HepG2 (cell line): ENCODE results near the gene ZBTB2. TPM values are rescaled to one million over a fixed set of nuclear protein-coding genes. Genes with fewer than 3 reads are reported as not detected.

Experiments
- ATAC-seq: fragments of 200-7000 bp; cut with Tn5 transposase; 3 replicates; pipeline ENCODE4 v1.9.1; 2020; ENCODE audit warnings: mild to moderate bottlenecking, moderate library complexity
- BruUV-seq: library from RNA; stranded (reverse); fragments of 400-500 nt; replicated peaks from 2 replicates; lab custom pipeline; 2021; lab: Mats Ljungman, UMichigan
- CTCF ChIA-PET: fragments of 300-600 bp; formaldehyde crosslinking; extraction: SDS; loops from one replicate; lab custom pipeline; 2021; ENCODE audit warnings: low total read pairs, inconsistent platforms, low intra/inter-chr PET ratio; lab: Yijun Ruan, JAX
- POLR2A ChIA-PET: fragments of 350-600 bp; sonication (Branson Sonifier 250); formaldehyde crosslinking; loops from one replicate; lab custom pipeline; 2020; ENCODE audit warnings: antibody characterized with exemption, inconsistent platforms; lab: Yijun Ruan, JAX
- DNase-seq: peaks from one replicate; pipeline ENCODE4 v3.0.0-alpha.2; 2015; ENCODE audit warnings: low spot score
- FAIRE-seq: peaks from 3 replicates; lab custom pipeline; 2011; peaks lifted over from hg19 to GRCh38; lab: Jason Lieb, UNC
- H2AFZ ChIP-seq: one replicate; pipeline ENCODE4 v1.6.1; 2011; ENCODE audit warnings: low read length, inconsistent platforms
- H3K27ac ChIP-seq: fragments of 300-600 bp; 3 replicates; pipeline ENCODE4 v1.8.0; 2011; ENCODE audit warnings: mixed run types, mild to moderate bottlenecking, mixed read lengths, low read length, inconsistent platforms; ENCODE audit not compliant: insufficient read depth; ENCODE audit errors: extremely low read length
- H3K27me3 ChIP-seq, 2 experiments: fragments of 200-600 bp in 1 of 2; 2 replicates in 1 of 2; 3 replicates in 1 of 2; pipeline versions ENCODE4 v1.6.0 to v1.8.0; 2011; ENCODE audit warnings: low read length in 2 of 2, mild to moderate bottlenecking in 2 of 2, moderate library complexity in 2 of 2, inconsistent platforms in 1 of 2; ENCODE audit not compliant: insufficient read depth in 2 of 2, control insufficient read depth in 1 of 2
- H3K36me3 ChIP-seq, 2 experiments: fragments of 200-600 bp in 1 of 2; replicated peaks in 1 of 2; 2 replicates in 1 of 2; 3 replicates in 1 of 2; pipeline versions ENCODE4 v1.5.1 to v1.8.0; 2011; ENCODE audit warnings: low read length in 2 of 2, inconsistent platforms in 1 of 2; ENCODE audit not compliant: insufficient read depth in 2 of 2, control insufficient read depth in 1 of 2
- H3K4me1 ChIP-seq: 2 replicates; pipeline ENCODE4 v1.5.1; 2012; ENCODE audit warnings: low read length, inconsistent platforms; ENCODE audit not compliant: insufficient read depth
- H3K4me2 ChIP-seq: 2 replicates; pipeline ENCODE4 v1.6.0; 2011; ENCODE audit warnings: low read depth, low read length, inconsistent platforms
- H3K4me3 ChIP-seq, 3 experiments: fragments of 200-600 bp in 1 of 3; sonication (generic), shearing (Covaris generic) in 1 of 3; replicated peaks in 1 of 3; 2 replicates each; pipeline ENCODE4 v1.5.1; 2011 to 2016; ENCODE audit warnings: low read length in 3 of 3, inconsistent platforms in 2 of 3, low read depth in 2 of 3, mild to moderate bottlenecking in 2 of 3, control low read depth in 1 of 3, mixed read lengths in 1 of 3; ENCODE audit not compliant: insufficient read depth in 1 of 3
- H3K79me2 ChIP-seq: one replicate; pipeline ENCODE4 v1.6.1; 2011; ENCODE audit warnings: low read length, inconsistent platforms; ENCODE audit not compliant: insufficient read depth
- H3K9ac ChIP-seq: 2 replicates; pipeline ENCODE4 v1.6.0; 2011; ENCODE audit warnings: mild to moderate bottlenecking, low read depth, low read length, inconsistent platforms; ENCODE audit not compliant: insufficient read depth
- H3K9me3 ChIP-seq: 2 replicates; pipeline ENCODE4 v1.5.1; 2012; ENCODE audit warnings: mild to moderate bottlenecking, low read length
- H4K20me1 ChIP-seq: 2 replicates; pipeline ENCODE4 v1.6.0; 2011; ENCODE audit warnings: inconsistent platforms, mild to moderate bottlenecking, low read length, moderate library complexity; ENCODE audit not compliant: insufficient read depth
- CSRNP2 ChIP-seq: sonication (generic); formaldehyde crosslinking; conservative IDR thresholded peaks from 2 replicates; pipeline ENCODE4 v1.8.0; 2022; ENCODE audit warnings: low read depth, missing genetic modification reagents
- DNMT3B ChIP-seq: conservative IDR thresholded peaks from 2 replicates; pipeline ENCODE4 v1.6.1; 2016; ENCODE audit warnings: missing biosample characterization, control low read depth
- MIER3 ChIP-seq: IDR thresholded peaks from 2 replicates; pipeline ENCODE4 v1.6.1; 2016; ENCODE audit warnings: missing compliant biosample characterization, borderline replicate concordance
- PATZ1 ChIP-seq: sonication (generic); formaldehyde crosslinking; IDR thresholded peaks from 2 replicates; pipeline ENCODE4 v1.4.0; 2020; ENCODE audit warnings: missing genetic modification reagents
- PAXIP1 ChIP-seq: sonication (generic); formaldehyde crosslinking; conservative IDR thresholded peaks from 2 replicates; pipeline ENCODE4 v1.4.0; 2020; ENCODE audit warnings: mild to moderate bottlenecking, missing genetic modification reagents, moderate library complexity
- REL ChIP-seq: sonication (generic); formaldehyde crosslinking; conservative IDR thresholded peaks from 2 replicates; pipeline ENCODE4 v1.8.0; 2022; ENCODE audit warnings: mild to moderate bottlenecking, missing genetic modification reagents, moderate library complexity
- ZBTB20 ChIP-seq: sonication (generic); formaldehyde crosslinking; IDR thresholded peaks from 2 replicates; pipeline ENCODE4 v1.8.1; 2023; ENCODE audit warnings: missing genetic modification reagents, low read depth, mild to moderate bottlenecking, borderline replicate concordance
- ZBTB21 ChIP-seq: sonication (generic); formaldehyde crosslinking; IDR thresholded peaks from 2 replicates; pipeline ENCODE4 v1.4.0; 2020; ENCODE audit warnings: missing genetic modification reagents
- ZFP1 ChIP-seq: IDR thresholded peaks from 2 replicates; pipeline ENCODE4 v1.6.1; 2016
- ZNF276 ChIP-seq: sonication (generic); formaldehyde crosslinking; IDR thresholded peaks from 2 replicates; pipeline ENCODE4 v1.4.0; 2020; ENCODE audit warnings: mild to moderate bottlenecking, low read depth, missing genetic modification reagents
- ZNF768 ChIP-seq: sonication (generic); formaldehyde crosslinking; IDR thresholded peaks from 2 replicates; pipeline ENCODE4 v1.4.0; 2020; ENCODE audit warnings: missing genetic modification reagents
- WGBS: methylation state at CpG from one replicate; pipeline ENCODE4 v1.1.6; 2017; ENCODE audit warnings: low lambda C conversion rate; 5-methylcytosine and 5-hydroxymethylcytosine counted together
- in situ Hi-C: cut with HindIII; loops from 2 replicates; pipeline ENCODE4 v1.10.0; 2017; ENCODE audit warnings: low pct_unique_long_range_greater_than_20kb; ENCODE audit not compliant: extremely low pct_ligation_motif_present
- intact Hi-C: fragments of 100-400 bp; cut with micrococcal nuclease; formaldehyde crosslinking; loops from one replicate; pipeline ENCODE4 v1.10.0; 2022; ENCODE audit not compliant: unreplicated experiment
- polyA plus RNA-seq, 8 experiments: library from polyadenylated mRNA; depleted of rRNA in 3 of 8; stranded (reverse) in 7 of 8; unstranded in 1 of 8; fragments of >200 nt; fragmentation: Illumina TruSeq in 4 of 8; extraction: Trizol in 4 of 8; gene quantifications; 2 replicates each; pipeline versions ENCODE4 v1.2.1 to v1.2.3, GENCODE V29; 2011 to 2016; ENCODE audit warnings: low read depth in 4 of 8, missing spikeins in 1 of 8, mixed read lengths in 1 of 8; ENCODE audit not compliant: insufficient read depth in 1 of 8
- total RNA-seq, 5 experiments: library from RNA; depleted of rRNA; stranded (reverse); fragments of >200 nt; fragmentation: Illumina TruSeq; extraction: Trizol; gene quantifications; 2 replicates each; pipeline ENCODE4 v1.2.3, GENCODE V29; 2016; ENCODE audit warnings: low read depth in 1 of 5
- TF ChIP-seq, protein P1 (sequence below): IDR thresholded peaks from 2 replicates; pipeline ENCODE4 v1.6.1; 2012; ENCODE audit warnings: low read depth, low read length, improper control_type of control experiment

The ZBTB2 gene
- total and polyA plus RNA-seq, 2 of the 13 experiments (the other 11 are each of a cell fraction or from before 2014, with no cell fraction given): 15.4 to 22.8 TPM

DNA sequence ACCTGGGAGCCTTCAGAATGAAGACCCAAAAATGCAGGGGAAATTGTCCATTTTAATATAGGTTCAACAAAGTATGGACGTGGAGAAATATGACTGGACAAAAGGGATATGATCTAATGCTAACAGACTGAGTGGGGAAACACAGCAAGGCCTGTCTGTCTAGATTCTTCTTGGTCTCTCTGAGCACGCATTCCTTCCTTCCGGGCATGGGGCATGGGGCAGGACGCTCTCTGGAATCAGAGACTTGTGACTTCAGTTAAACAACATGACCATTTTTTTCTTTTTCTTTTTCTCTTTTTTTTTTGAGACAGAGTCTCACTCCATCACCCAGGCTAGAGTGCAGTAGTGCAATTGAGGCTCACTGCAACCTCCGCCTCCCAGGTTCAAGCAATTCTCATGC lies 31.9 kb downstream of the ZBTB2 start:
- ChIA-PET POLR2A (no interaction called here), CTCF (no interaction called here)
- in situ Hi-C loops (no loop called here), intact Hi-C loops (no loop called here)
- H3K4me1 ChIP-seq: peaks cover 15% of the 10 kb centered on the region; the same call in 1 of the 2 replicates
- no peaks in the 10 kb centered on the region for H4K20me1 ChIP-seq
- ATAC-seq: no peak
- H3K4me3 ChIP-seq: no peak overlapping the region
- no peaks in the 10 kb centered on the region for H3K9me3 ChIP-seq
- no peak overlapping the region for H3K9ac ChIP-seq
- no peaks in the 10 kb centered on the region for H3K27me3 ChIP-seq
- H2AFZ ChIP-seq: no peak overlapping the region
- H3K79me2 ChIP-seq: no peaks in the 10 kb centered on the region
- no peak overlapping the region for H3K4me2 ChIP-seq
- FAIRE-seq: no peak
- 94% methylated on average over 5 of the region's 5 CpGs for WGBS
- H3K27ac ChIP-seq: no peak overlapping the region
- no TSS peak for BruUV-seq
- DNase-seq: no peak
- H3K36me3 ChIP-seq: peaks cover 0 to 7% of the 10 kb centered on the region in 2 experiments; a peak in 2 of 5 replicates
- no peak for TF ChIP-seq ZBTB21
- no peak for TF ChIP-seq CSRNP2 (CRISPR knock-in tag)
- TF ChIP-seq PATZ1 (CRISPR knock-in tag): no peak
- TF ChIP-seq PAXIP1 (CRISPR knock-in tag): no peak
- no peak for TF ChIP-seq ZBTB20
- TF ChIP-seq DNMT3B (CRISPR knock-in tag): no peak
- TF ChIP-seq ZFP1 (CRISPR knock-in tag): no peak
- no peak for TF ChIP-seq REL (CRISPR knock-in tag)
- no peak for TF ChIP-seq MIER3
- TF ChIP-seq ZNF276 (CRISPR knock-in tag): no peak
- TF ChIP-seq, protein P1, sequence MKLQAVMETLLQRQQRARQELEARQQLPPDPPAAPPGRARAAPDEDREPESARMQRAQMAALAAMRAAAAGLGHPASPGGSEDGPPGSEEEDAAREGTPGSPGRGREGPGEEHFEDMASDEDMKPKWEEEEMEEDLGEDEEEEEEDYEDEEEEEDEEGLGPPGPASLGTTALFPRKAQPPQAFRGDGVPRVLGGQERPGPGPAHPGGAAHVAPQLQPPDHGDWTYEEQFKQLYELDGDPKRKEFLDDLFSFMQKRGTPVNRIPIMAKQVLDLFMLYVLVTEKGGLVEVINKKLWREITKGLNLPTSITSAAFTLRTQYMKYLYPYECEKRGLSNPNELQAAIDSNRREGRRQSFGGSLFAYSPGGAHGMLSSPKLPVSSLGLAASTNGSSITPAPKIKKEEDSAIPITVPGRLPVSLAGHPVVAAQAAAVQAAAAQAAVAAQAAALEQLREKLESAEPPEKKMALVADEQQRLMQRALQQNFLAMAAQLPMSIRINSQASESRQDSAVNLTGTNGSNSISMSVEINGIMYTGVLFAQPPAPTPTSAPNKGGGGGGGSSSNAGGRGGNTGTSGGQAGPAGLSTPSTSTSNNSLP: no peak
- no peak for TF ChIP-seq ZNF768 (CRISPR knock-in tag)
